H9 (cell line): ENCODE data around the gene TRAK1. TPM values are rescaled to one million over a fixed set of nuclear protein-coding genes. Genes with fewer than 3 reads are reported as not detected.

Experiments used
- DNase-seq: peaks from one replicate; pipeline ENCODE4 v3.0.0-alpha.2; 2017
- H2AFZ ChIP-seq: one replicate; pipeline ENCODE4 v1.6.1; 2013; ENCODE audit warnings: mild to moderate bottlenecking, low read length, control low read depth, moderate library complexity
- H2AK5ac ChIP-seq: 2 replicates; pipeline ENCODE4 v1.6.1; 2013; ENCODE audit warnings: low read length, control low read depth, mixed read lengths; ENCODE audit not compliant: insufficient read length
- H2BK120ac ChIP-seq: one replicate; pipeline ENCODE4 v1.6.1; 2013; ENCODE audit warnings: low read depth, mild to moderate bottlenecking, low read length, control low read depth, inconsistent platforms; ENCODE audit not compliant: poor library complexity, severe bottlenecking
- H2BK12ac ChIP-seq: 2 replicates; pipeline ENCODE4 v1.6.1; 2013; ENCODE audit warnings: low read length, control low read depth, mixed read lengths, low read depth; ENCODE audit not compliant: insufficient read length
- H2BK15ac ChIP-seq: 2 replicates; pipeline ENCODE4 v1.6.1; 2013; ENCODE audit warnings: low read depth, low read length, control low read depth
- H2BK20ac ChIP-seq: one replicate; pipeline ENCODE4 v1.6.1; 2013; ENCODE audit warnings: low read depth, mild to moderate bottlenecking, low read length, control low read depth, inconsistent platforms; ENCODE audit not compliant: poor library complexity, severe bottlenecking
- H2BK5ac ChIP-seq: 2 replicates; pipeline ENCODE4 v1.6.1; 2013; ENCODE audit warnings: low read length, control low read depth, mixed read lengths; ENCODE audit not compliant: insufficient read length
- H3K14ac ChIP-seq: 2 replicates; pipeline ENCODE4 v1.6.1; 2013; ENCODE audit warnings: low read length, control low read depth; ENCODE audit not compliant: insufficient read depth
- H3K18ac ChIP-seq: 2 replicates; pipeline ENCODE4 v1.6.1; 2013; ENCODE audit warnings: low read depth, mild to moderate bottlenecking, mixed read lengths, low read length, control low read depth; ENCODE audit not compliant: insufficient read length
- H3K23ac ChIP-seq: 2 replicates; pipeline ENCODE4 v1.6.1; 2013; ENCODE audit warnings: low read length, control low read depth, mixed read lengths, low read depth; ENCODE audit not compliant: insufficient read length
- H3K23me2 ChIP-seq: 2 replicates; pipeline ENCODE4 v1.6.1; 2013; ENCODE audit warnings: low read depth, mild to moderate bottlenecking, mixed read lengths, low read length, control low read depth; ENCODE audit not compliant: insufficient read length, poor library complexity, severe bottlenecking
- H3K27ac ChIP-seq: 2 replicates; pipeline ENCODE4 v1.5.1; 2013; ENCODE audit warnings: low read length, control low read depth, mixed read lengths, low read depth; ENCODE audit not compliant: insufficient read length
- H3K27me3 ChIP-seq: 2 replicates; pipeline ENCODE4 v1.6.1; 2013; ENCODE audit warnings: low read length, control low read depth, inconsistent platforms; ENCODE audit not compliant: insufficient read depth
- H3K4ac ChIP-seq: 2 replicates; pipeline ENCODE4 v1.6.1; 2013; ENCODE audit warnings: low read depth, mild to moderate bottlenecking, control low read depth, inconsistent platforms, low read length, moderate library complexity
- H3K4me1 ChIP-seq: 2 replicates; pipeline ENCODE4 v1.6.1; 2013; ENCODE audit warnings: low read length, control low read depth, inconsistent platforms; ENCODE audit not compliant: insufficient read depth
- H3K4me2 ChIP-seq: 2 replicates; pipeline ENCODE4 v1.6.1; 2013; ENCODE audit warnings: low read length, control low read depth, mixed read lengths; ENCODE audit not compliant: insufficient read length, insufficient read depth
- H3K56ac ChIP-seq: 2 replicates; pipeline ENCODE4 v1.6.1; 2013; ENCODE audit warnings: low read depth, mild to moderate bottlenecking, mixed read lengths, low read length, control low read depth; ENCODE audit not compliant: insufficient read length
- H3K79me1 ChIP-seq: 2 replicates; pipeline ENCODE4 v1.6.1; 2013; ENCODE audit warnings: low read depth, mild to moderate bottlenecking, moderate library complexity, low read length, control low read depth, inconsistent platforms; ENCODE audit not compliant: insufficient read depth, poor library complexity, severe bottlenecking
- H3K79me2 ChIP-seq: 2 replicates; pipeline ENCODE4 v1.6.1; 2013; ENCODE audit warnings: low read length, control low read depth, inconsistent platforms; ENCODE audit not compliant: insufficient read depth
- H3K9ac ChIP-seq: 2 replicates; pipeline ENCODE4 v1.6.1; 2013; ENCODE audit warnings: low read length, control low read depth, mixed read lengths; ENCODE audit not compliant: insufficient read length; ENCODE audit errors: extremely low read depth
- H3K9me3 ChIP-seq: one replicate; pipeline ENCODE4 v1.6.1; 2013; ENCODE audit warnings: low read depth, low read length, inconsistent platforms; ENCODE audit not compliant: control insufficient read depth
- H3T11ph ChIP-seq: one replicate; pipeline ENCODE4 v1.6.1; 2013; ENCODE audit warnings: mild to moderate bottlenecking, low read length, control low read depth, inconsistent platforms
- H4K20me1 ChIP-seq: one replicate; pipeline ENCODE4 v1.6.1; 2013; ENCODE audit not compliant: control insufficient read depth, insufficient read length, insufficient read depth
- H4K5ac ChIP-seq: 2 replicates; pipeline ENCODE4 v1.6.1; 2013; ENCODE audit warnings: low read depth, mild to moderate bottlenecking, mixed read lengths, low read length, control low read depth; ENCODE audit not compliant: insufficient read length
- H4K8ac ChIP-seq: replicated peaks from 2 replicates; pipeline ENCODE4 v1.6.1; 2013; ENCODE audit warnings: low read length, control low read depth, mixed read lengths, low read depth; ENCODE audit not compliant: insufficient read length
- H4K91ac ChIP-seq: 2 replicates; pipeline ENCODE4 v1.6.1; 2013; ENCODE audit warnings: low read depth, mild to moderate bottlenecking, moderate library complexity, mixed read lengths, low read length, control low read depth; ENCODE audit not compliant: insufficient read length
- H3K27ac Mint-ChIP-seq, 3 experiments: 2 replicates in 2 of 3; 3 replicates in 1 of 3; pipeline ENCODE4 v1.8.0; 2020 to 2021; ENCODE audit warnings: mixed read lengths in 3 of 3, mild to moderate bottlenecking in 1 of 3, moderate library complexity in 1 of 3
- H3K27me3 Mint-ChIP-seq: 2 replicates; pipeline ENCODE4 v1.8.0; 2021; ENCODE audit warnings: low read depth, mild to moderate bottlenecking, moderate library complexity, mixed read lengths
- H3K36me3 Mint-ChIP-seq, 3 experiments: 2 replicates in 2 of 3; 3 replicates in 1 of 3; pipeline ENCODE4 v1.8.0; 2020 to 2021; ENCODE audit warnings: low read depth in 3 of 3, mixed read lengths in 3 of 3; ENCODE audit not compliant: insufficient read depth in 1 of 3
- H3K4me1 Mint-ChIP-seq, 2 experiments: 2 replicates each; pipeline ENCODE4 v1.8.0; 2020; ENCODE audit warnings: mixed read lengths in 2 of 2
- H3K4me3 Mint-ChIP-seq, 2 experiments: 2 replicates in 1 of 2; 3 replicates in 1 of 2; pipeline ENCODE4 v1.8.0; 2020 to 2021; ENCODE audit warnings: mild to moderate bottlenecking in 2 of 2, mixed read lengths in 2 of 2, moderate library complexity in 1 of 2
- H3K9me3 Mint-ChIP-seq, 2 experiments: 2 replicates in 1 of 2; 3 replicates in 1 of 2; pipeline ENCODE4 v1.8.0; 2020; ENCODE audit warnings: mild to moderate bottlenecking in 2 of 2, mixed read lengths in 2 of 2, moderate library complexity in 1 of 2
- WGBS: extraction: QIAGEN DNeasy Blood & Tissue Kit; methylation state at CpG from one replicate; pipeline ENCODE4 v1.1.7; 2013; ENCODE audit warnings: missing lambda C conversion rate, low lambda C conversion rate, mixed read lengths; ENCODE audit not compliant: insufficient read length; ENCODE audit errors: extremely low coverage; 5-methylcytosine and 5-hydroxymethylcytosine counted together
- total RNA-seq: library from RNA; stranded (reverse); gene quantifications from 2 replicates; pipeline ENCODE4 v1.2.1, GENCODE V29; 2021
- TF ChIP-seq, protein P1 (sequence below): fragments of 200-600 bp; sonication (generic); conservative IDR thresholded peaks from 3 replicates; pipeline ENCODE4 v1.8.0; 2021; ENCODE audit warnings: antibody characterized with exemption, mild to moderate bottlenecking

Gene TRAK1
- total RNA-seq, 1 experiment from 2014 or later: 34.2 TPM

DNA sequence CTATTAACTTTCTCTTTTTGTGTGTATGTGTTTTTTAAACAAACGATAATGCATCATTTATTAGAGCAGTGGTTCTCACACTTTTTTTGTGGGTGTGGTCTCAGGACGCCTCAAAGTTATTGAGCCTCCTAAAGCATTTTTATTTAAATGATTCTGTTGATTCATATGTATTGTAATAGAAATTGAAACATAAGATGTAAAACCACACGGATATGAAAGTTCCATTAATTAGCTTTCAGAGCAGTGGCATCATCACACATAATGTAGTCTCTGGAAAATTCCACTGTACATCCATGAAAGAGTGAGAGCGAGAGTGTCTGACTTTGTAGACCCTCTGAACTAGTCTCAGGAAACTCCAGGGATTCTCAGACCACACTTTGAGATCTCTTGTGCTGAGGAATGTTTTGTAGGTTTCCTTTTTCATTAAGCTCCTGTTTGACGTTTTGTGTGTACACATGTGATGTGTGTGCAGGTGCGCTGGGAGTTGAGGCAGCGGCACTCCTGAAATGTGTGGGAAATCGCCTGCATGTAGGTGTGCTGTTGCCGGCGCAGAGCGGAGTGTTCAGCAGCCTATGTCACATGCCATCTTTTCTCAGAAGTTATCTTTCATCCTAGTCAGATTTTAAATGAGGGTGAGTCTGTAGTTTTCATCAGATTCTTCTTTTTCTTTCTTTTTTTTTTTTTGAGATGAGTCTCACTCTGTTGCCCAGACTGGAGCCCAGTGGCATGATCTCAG is 5.3 kb upstream of the TRAK1 start:
- no peak overlapping the region for H4K5ac ChIP-seq
- no peaks in the 10 kb centered on the region for H4K20me1 ChIP-seq
- H2BK120ac ChIP-seq: no peak overlapping the region
- H3K27me3 ChIP-seq: no peaks in the 10 kb centered on the region
- no peak overlapping the region for H3K4me3 Mint-ChIP-seq
- H3K4me1 ChIP-seq: no peaks in the 10 kb centered on the region; the same call in 1 of the 2 replicates
- H3T11ph ChIP-seq: no peak overlapping the region
- H3K27ac Mint-ChIP-seq: peak overlapping the region; percentile 10 to 84 (median 16); a peak in 3 of 7 replicates
- no peak overlapping the region for H4K91ac ChIP-seq
- no peak overlapping the region for H2AK5ac ChIP-seq
- H3K9ac ChIP-seq: no peak overlapping the region
- H3K4me1 Mint-ChIP-seq: peaks cover 9 to 15% of the 10 kb centered on the region in 2 experiments
- H3K4ac ChIP-seq: no peak overlapping the region
- H3K23me2 ChIP-seq: no peaks in the 10 kb centered on the region
- H3K23ac ChIP-seq: no peak overlapping the region
- no peaks in the 10 kb centered on the region; a peak in 1 of 5 replicates for H3K9me3 Mint-ChIP-seq
- H2BK5ac ChIP-seq: no peak overlapping the region
- no CpG with 5 or more reads among the region's 11 CpGs for WGBS
- no peak overlapping the region for H2BK20ac ChIP-seq
- H3K79me2 ChIP-seq: peaks cover 2% of the 10 kb centered on the region; the same call in 1 of the 2 replicates
- no peak overlapping the region for H4K8ac ChIP-seq
- H3K4me2 ChIP-seq: no peak overlapping the region
- H3K27ac ChIP-seq: no peak overlapping the region
- H2BK12ac ChIP-seq: no peak overlapping the region
- no peak overlapping the region for H3K56ac ChIP-seq
- H2AFZ ChIP-seq: no peak overlapping the region
- peaks cover 3% of the 10 kb centered on the region for H3K79me1 ChIP-seq
- H3K14ac ChIP-seq: no peak overlapping the region
- no peaks in the 10 kb centered on the region for H3K27me3 Mint-ChIP-seq
- peaks cover 5 to 13% (median 13%) of the 10 kb centered on the region in 3 experiments; a peak in 6 of 7 replicates for H3K36me3 Mint-ChIP-seq
- H2BK15ac ChIP-seq: no peak overlapping the region
- TF ChIP-seq, protein P1, sequence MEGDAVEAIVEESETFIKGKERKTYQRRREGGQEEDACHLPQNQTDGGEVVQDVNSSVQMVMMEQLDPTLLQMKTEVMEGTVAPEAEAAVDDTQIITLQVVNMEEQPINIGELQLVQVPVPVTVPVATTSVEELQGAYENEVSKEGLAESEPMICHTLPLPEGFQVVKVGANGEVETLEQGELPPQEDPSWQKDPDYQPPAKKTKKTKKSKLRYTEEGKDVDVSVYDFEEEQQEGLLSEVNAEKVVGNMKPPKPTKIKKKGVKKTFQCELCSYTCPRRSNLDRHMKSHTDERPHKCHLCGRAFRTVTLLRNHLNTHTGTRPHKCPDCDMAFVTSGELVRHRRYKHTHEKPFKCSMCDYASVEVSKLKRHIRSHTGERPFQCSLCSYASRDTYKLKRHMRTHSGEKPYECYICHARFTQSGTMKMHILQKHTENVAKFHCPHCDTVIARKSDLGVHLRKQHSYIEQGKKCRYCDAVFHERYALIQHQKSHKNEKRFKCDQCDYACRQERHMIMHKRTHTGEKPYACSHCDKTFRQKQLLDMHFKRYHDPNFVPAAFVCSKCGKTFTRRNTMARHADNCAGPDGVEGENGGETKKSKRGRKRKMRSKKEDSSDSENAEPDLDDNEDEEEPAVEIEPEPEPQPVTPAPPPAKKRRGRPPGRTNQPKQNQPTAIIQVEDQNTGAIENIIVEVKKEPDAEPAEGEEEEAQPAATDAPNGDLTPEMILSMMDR: no peak
- no peaks in the 10 kb centered on the region for H3K9me3 ChIP-seq
- no peak overlapping the region for H3K18ac ChIP-seq
- DNase-seq: no peak
